DND-41 (cell line): Measurements from ENCODE around the gene HDAC10.

Experiments used
- ATAC-seq: fragments of 200-7000 bp; cut with Tn5 transposase; 3 replicates; pipeline ENCODE4 v1.9.1; 2021; ENCODE audit warnings: low read depth; ENCODE audit not compliant: insufficient read depth
- DNase-seq: peaks from one replicate; pipeline ENCODE4 v3.0.0-alpha.2; 2020
- H2AFZ ChIP-seq: 2 replicates; pipeline ENCODE4 v1.6.0; 2012; ENCODE audit warnings: low read depth, low read length
- H3K27ac ChIP-seq: 2 replicates; pipeline ENCODE4 v1.5.1; 2012; ENCODE audit warnings: low read length, inconsistent platforms
- H3K27me3 ChIP-seq: fragments of 200-600 bp; sonication (generic); 2 replicates; pipeline ENCODE4 v1.6.0; 2012; ENCODE audit warnings: low read length, mild to moderate bottlenecking, inconsistent platforms; ENCODE audit not compliant: insufficient read depth, poor library complexity
- H3K36me3 ChIP-seq: 2 replicates; pipeline ENCODE4 v1.5.1; 2012; ENCODE audit warnings: low read length, inconsistent platforms; ENCODE audit not compliant: insufficient read depth
- H3K4me1 ChIP-seq: 2 replicates; pipeline ENCODE4 v1.5.1; 2012; ENCODE audit warnings: mild to moderate bottlenecking, low read length; ENCODE audit not compliant: insufficient read depth
- H3K4me2 ChIP-seq: 2 replicates; pipeline ENCODE4 v1.6.0; 2012; ENCODE audit warnings: mild to moderate bottlenecking, moderate library complexity, low read length, inconsistent platforms; ENCODE audit not compliant: insufficient read depth
- H3K4me3 ChIP-seq, 2 experiments: fragments of 200-600 bp in 1 of 2; shearing (Covaris generic) in 1 of 2; 2 replicates each; pipeline ENCODE4 v1.5.1; 2012 to 2016; ENCODE audit warnings: inconsistent platforms in 2 of 2, low read length in 2 of 2, mild to moderate bottlenecking in 2 of 2, low read depth in 1 of 2, moderate library complexity in 1 of 2
- H3K79me2 ChIP-seq: 2 replicates; pipeline ENCODE4 v1.6.0; 2012; ENCODE audit warnings: low read length, inconsistent platforms; ENCODE audit not compliant: insufficient read depth
- H3K9ac ChIP-seq: 2 replicates; pipeline ENCODE4 v1.6.0; 2012; ENCODE audit warnings: low read depth, mild to moderate bottlenecking, inconsistent platforms, low read length, moderate library complexity
- H3K9me3 ChIP-seq: 2 replicates; pipeline ENCODE4 v1.5.1; 2012; ENCODE audit warnings: low read length, moderate library complexity, mild to moderate bottlenecking, inconsistent platforms; ENCODE audit not compliant: insufficient read depth, severe bottlenecking
- H4K20me1 ChIP-seq: 2 replicates; pipeline ENCODE4 v1.6.0; 2012; ENCODE audit warnings: low read length; ENCODE audit not compliant: insufficient read depth
- EZH2 ChIP-seq: IDR thresholded peaks from 3 replicates; pipeline ENCODE4 v1.6.1; 2012; ENCODE audit warnings: borderline replicate concordance, low read depth, mild to moderate bottlenecking, moderate library complexity, low read length, inconsistent platforms; ENCODE audit not compliant: severe bottlenecking
- TF ChIP-seq, protein P1 (sequence below): IDR thresholded peaks from 2 replicates; pipeline ENCODE4 v1.5.1; 2012; ENCODE audit warnings: borderline replicate concordance, low read length, moderate library complexity, mild to moderate bottlenecking; ENCODE audit not compliant: poor library complexity, severe bottlenecking; ENCODE audit errors: extremely low read depth

Gene HDAC10

DNA sequence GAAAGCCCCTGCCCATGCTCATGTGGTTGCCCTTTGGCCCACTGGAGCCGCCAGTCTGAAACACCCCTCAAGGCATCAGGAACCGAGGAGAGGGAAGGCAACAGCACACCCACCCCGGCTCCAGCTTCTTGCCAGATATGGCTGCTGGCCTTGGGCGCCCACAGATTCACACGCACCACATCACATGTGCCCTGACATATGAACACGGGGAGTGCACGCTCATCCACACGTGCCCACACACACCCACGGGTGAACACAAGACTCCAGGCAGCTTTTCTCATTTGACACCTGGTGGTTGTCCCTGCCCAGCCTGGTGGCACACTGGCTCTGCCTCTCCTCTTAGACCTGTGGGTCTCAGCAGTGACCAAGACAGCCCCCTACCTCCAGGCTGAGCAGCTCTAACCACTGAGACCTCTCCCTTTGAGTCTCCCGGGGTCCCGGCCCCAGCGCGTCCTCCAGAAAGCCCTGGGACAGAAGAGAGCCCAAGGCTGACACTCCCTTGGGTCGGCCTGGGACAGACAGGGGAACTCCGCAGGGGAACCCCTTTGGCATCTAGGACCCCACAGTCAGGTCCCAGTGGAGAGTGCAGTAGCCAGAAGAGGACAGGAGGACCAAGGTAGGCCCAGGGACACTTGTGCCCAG, 13.2 kb upstream of the HDAC10 start:
- TF ChIP-seq, protein P1, sequence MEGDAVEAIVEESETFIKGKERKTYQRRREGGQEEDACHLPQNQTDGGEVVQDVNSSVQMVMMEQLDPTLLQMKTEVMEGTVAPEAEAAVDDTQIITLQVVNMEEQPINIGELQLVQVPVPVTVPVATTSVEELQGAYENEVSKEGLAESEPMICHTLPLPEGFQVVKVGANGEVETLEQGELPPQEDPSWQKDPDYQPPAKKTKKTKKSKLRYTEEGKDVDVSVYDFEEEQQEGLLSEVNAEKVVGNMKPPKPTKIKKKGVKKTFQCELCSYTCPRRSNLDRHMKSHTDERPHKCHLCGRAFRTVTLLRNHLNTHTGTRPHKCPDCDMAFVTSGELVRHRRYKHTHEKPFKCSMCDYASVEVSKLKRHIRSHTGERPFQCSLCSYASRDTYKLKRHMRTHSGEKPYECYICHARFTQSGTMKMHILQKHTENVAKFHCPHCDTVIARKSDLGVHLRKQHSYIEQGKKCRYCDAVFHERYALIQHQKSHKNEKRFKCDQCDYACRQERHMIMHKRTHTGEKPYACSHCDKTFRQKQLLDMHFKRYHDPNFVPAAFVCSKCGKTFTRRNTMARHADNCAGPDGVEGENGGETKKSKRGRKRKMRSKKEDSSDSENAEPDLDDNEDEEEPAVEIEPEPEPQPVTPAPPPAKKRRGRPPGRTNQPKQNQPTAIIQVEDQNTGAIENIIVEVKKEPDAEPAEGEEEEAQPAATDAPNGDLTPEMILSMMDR: no peak
- TF ChIP-seq EZH2: no peak
- no peak overlapping the region for H2AFZ ChIP-seq
- H3K36me3 ChIP-seq: no peaks in the 10 kb centered on the region
- no peak overlapping the region for H3K27ac ChIP-seq
- no peak overlapping the region for H3K4me2 ChIP-seq
- H3K9ac ChIP-seq: no peak overlapping the region
- ATAC-seq: no peak
- H3K4me1 ChIP-seq: peaks cover 4% of the 10 kb centered on the region
- peaks cover 17% of the 10 kb centered on the region for H4K20me1 ChIP-seq
- DNase-seq: no peak
- no peaks in the 10 kb centered on the region for H3K9me3 ChIP-seq
- H3K79me2 ChIP-seq: no peaks in the 10 kb centered on the region
- no peak overlapping the region for H3K4me3 ChIP-seq
- H3K27me3 ChIP-seq: no peaks in the 10 kb centered on the region

DNA sequence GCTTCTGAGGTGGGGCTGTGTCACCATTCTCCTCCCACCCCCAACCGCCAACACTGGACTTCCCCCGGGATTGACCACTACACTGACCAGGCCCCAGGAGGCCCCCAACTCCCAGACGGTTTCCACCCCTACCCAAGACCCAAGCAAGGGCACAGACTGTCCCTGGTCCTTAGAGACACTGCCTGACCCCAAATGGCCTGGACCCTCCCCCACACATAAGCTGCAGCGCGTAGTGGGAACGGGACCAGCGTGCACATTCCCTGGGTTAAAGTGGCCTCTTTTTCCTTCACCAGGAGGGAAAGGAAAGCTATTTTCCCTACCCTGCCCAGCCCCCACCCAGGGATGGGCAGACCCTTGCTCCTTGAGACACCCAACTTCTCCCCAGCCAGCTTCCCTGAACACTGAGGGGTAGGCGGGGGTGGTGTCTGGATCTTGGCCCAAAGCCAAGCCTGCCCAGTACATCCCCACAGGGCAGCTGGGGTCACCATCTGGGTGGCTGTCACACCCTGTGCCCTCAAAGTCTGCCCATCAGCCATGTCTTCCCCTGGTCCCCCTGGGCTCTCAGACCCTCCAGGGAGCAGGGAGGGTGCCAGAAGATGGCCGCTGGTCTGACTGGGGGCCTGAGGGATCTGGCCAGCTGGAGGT, 12.0 kb upstream of the HDAC10 start:
- Histone ChIP-seq H3K27ac (no peak overlapping the region), H3K4me3 (no peak overlapping the region), H3K9me3 (no peaks in the 10 kb centered on the region), H3K4me2 (no peak overlapping the region), H2AFZ (no peak overlapping the region), H3K79me2 (no peaks in the 10 kb centered on the region), H4K20me1 (peaks cover 17% of the 10 kb centered on the region), H3K27me3 (no peaks in the 10 kb centered on the region), H3K9ac (no peak overlapping the region), H3K4me1 (no peaks in the 10 kb centered on the region), H3K36me3 (no peaks in the 10 kb centered on the region)
- TF ChIP-seq, protein P1: no peak
- no peak for TF ChIP-seq EZH2
- ATAC-seq (no peak), DNase-seq (no peak)

DNA sequence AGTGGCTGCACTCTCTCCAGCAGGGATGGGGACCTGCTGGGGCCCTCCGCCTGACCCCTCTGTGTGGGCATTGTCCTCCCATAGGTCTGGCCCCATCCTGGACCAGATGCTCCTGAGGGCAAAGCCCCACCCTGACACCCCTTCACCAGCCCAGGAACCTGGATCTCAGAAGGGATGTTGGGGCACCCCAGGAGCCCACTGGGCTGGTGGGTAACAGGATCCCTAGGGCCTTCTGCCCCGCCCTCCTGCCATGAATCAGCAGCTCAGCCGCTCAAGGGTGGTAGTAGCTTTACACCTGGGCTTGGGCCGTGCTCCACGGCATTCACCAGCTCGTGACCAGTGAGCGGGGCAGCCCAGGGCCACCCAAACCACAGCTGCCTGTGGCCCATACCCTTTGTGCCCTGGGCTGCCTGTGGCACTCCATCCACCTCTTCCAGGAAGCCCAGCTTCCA, 11.4 kb upstream of the HDAC10 start:
- no peaks in the 10 kb centered on the region for H3K9me3 ChIP-seq
- DNase-seq (no peak), ATAC-seq (no peak)
- H3K27ac ChIP-seq: no peak overlapping the region
- H3K27me3 ChIP-seq: no peaks in the 10 kb centered on the region
- peaks cover 17% of the 10 kb centered on the region for H4K20me1 ChIP-seq
- H2AFZ ChIP-seq: no peak overlapping the region
- H3K79me2 ChIP-seq: no peaks in the 10 kb centered on the region
- no peaks in the 10 kb centered on the region for H3K36me3 ChIP-seq
- no peak for TF ChIP-seq EZH2
- TF ChIP-seq, protein P1: no peak
- no peak overlapping the region for H3K9ac ChIP-seq
- H3K4me2 ChIP-seq: no peak overlapping the region
- H3K4me3 ChIP-seq: no peak overlapping the region
- no peaks in the 10 kb centered on the region for H3K4me1 ChIP-seq
